NCI-H1694 (cell line): Measurements from ENCODE around the gene KIAA0232.

Experiments
- DNase-seq: peaks from one replicate; lab custom pipeline; 2025; lab: John Stamatoyannopoulos, UW

KIAA0232 gene

DNA sequence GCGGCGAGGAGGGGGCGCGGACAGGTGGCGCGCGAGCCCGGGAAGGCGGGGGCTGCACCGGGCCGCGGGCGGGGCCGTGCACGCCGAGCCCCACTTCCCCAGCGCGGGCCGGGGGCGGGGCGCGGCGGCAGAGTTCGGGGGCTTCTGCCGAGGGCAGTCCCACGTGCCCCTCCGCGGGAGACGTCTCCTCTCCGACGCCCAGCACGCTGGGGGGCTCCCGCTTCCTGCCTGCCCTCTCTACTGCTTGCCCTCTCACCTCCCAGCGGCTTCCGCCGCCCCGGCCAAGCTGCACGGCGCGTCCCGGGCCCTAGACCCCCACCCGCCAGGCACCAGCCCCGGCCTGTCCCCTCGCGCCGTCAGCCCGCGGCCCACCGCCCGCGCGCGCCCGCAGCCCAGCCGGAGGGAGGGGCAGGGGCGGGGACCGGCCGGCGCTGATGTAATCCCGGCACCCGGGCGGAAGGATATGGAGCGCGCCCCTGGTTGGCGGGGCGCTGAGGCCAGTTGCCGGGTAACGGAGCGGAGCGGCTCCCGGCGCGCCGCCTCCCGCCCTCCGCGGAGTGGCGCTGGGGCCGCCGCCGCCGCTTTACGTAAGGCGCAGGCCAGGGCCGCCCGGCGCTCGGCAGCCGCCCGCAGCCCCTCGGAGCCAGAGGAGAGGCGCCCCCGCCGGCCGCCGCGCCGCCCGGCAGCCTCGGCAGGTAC, at the start of gene KIAA0232:
KIAA0232 (plus strand) TSS at position 581 of the 699 bp plus-strand sequence. CDS start 41,727 bp downstream, outside the sequence.
- DNase-seq, result peak; percentile 55

GRCh38 chr4:6733358-6734164, 49.0 kb upstream of the KIAA0232 start:
- no peak for DNase-seq

GRCh38 chr4:6734165-6734786, 48.3 kb upstream of the KIAA0232 start:
- no peak for DNase-seq

DNA sequence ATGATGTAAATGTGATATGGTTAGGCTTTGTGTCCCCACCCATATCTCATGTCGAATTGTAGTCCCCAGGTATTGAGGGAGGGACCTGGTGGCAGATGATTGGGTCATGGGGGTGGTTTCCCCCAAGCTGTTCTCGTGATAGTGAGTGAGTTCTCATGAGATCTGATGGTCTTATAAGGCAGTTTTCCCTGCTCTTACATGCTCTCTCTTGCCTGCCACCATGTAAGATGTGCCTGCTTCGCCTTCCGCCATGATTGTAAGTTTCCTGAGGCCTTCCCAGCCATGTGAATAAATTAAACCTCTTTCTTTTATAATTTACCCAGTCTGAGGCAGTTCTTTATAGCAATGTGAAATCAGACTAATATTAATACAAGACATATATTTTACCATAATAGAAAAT, 42.6 kb upstream of the KIAA0232 start:
- DNase-seq, result no peak

GRCh38 chr4:6740347-6740746, 42.2 kb upstream of the KIAA0232 start:
- DNase-seq, result no peak

GRCh38 chr4:6742507-6742906, 40.0 kb upstream of the KIAA0232 start:
- no peak for DNase-seq

- DNase-seq, result no peak
Measured at GRCh38 chr4:6742989-6743388, 39.5 kb upstream of the KIAA0232 start.

GRCh38 chr4:6746721-6747293, 35.7 kb upstream of the KIAA0232 start:
- no peak for DNase-seq

DNA sequence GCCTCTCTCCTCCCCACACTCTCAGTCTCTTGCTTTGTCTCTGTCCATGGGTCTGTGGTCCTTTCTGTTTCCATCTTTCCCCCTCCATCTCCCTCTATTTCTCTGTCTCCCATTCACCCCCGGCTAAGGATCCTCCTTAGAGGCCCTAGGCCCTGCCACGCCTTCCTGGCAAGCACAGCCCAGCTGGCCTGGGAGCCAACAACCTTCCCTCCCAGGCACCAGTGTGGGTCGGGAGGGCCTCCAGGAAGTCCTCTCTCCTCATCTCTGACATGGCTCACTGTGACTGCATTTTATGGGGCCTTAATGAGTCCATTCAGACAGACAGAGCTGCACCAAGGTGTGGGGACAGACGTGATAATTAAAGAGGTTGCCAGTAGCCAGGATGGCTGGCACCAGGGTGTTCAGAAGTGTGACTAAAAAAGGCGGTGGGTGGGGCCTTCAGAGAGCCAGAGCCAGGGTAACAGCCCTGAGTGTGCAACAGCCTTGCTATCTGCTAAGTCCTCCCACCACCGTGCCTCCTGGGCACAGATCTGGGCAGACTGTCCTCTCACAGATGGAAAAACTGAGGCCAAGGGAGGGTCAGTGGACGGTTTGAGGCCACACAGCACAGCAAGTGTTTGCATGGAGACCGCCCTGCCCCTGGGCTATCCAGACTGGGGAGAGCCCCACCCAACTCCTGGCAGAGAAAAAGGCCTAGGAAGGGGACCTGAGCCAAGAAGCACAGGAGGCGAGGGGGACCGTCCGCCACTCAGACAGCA, 35.1 kb upstream of the KIAA0232 start:
- no peak for DNase-seq

DNA sequence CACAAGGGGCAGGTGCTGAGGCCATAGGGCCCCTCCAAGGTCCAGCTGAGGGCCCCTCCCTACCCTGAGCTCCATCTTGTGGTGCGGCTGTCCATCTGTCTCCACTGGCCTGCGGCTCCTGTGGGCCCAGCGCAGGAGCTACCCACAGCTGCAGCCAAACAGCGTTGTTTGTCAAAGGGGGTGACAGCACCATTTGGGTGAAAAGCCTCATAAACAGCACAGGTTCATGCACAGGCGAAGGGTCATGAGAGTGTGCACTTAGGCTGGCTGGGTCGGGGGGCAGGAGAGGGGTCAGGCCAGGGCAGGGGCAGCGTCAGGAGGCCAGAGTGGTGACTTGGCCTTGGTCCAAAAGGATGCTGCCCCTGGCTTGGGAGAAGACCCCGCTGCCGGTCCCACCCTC, 34.2 kb upstream of the KIAA0232 start:
- no peak for DNase-seq

GRCh38 chr4:6749340-6750171, 33.0 kb upstream of the KIAA0232 start:
- DNase-seq, result no peak

- no peak for DNase-seq
Measured at GRCh38 chr4:6750286-6751221, 32.0 kb upstream of the KIAA0232 start.

DNA sequence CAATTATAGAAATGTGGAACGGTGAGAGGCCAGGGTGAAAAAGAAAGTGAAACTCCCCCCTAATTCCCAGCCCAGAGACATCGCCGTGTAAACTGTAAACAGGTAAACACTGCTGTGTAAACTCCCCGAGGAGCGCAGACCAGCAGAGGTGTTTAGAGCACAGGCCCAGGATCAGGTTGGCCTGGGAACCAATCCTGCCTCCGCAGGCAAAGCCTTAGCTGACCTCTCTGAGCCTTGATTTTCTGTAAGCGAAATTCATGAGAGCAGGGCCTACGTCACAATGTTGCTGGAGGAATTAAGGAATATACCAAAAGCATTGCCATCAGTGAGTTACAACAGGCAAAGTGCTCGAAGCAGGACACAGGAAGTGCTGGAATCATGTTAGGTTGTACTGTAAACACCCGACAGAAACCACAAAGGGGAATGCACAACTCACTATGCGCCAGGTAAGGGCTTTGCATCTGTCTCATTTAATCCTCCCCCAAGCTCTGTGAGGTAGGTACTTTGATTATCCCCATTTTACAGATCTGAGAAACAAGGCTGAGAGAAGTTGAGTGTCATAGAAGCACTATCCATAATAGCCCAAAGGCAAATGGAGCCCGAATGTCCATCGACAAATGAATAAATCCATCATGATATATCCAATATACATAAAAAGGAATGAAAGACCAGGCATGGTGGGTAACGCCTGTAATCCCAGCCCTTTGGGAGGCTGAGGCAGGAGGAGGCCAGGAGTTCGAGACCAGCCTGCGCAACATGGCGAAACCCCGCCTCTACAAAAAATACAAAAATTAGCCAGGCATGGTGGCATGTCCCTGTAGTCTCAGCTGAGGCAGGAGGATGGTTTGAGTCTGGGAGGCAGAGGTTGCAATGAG, 30.7 kb upstream of the KIAA0232 start:
- DNase-seq, result no peak

- DNase-seq, result no peak
Measured at GRCh38 chr4:6752486-6752829, 30.1 kb upstream of the KIAA0232 start.

GRCh38 chr4:6753103-6753560, 29.4 kb upstream of the KIAA0232 start:
- no peak for DNase-seq

DNA sequence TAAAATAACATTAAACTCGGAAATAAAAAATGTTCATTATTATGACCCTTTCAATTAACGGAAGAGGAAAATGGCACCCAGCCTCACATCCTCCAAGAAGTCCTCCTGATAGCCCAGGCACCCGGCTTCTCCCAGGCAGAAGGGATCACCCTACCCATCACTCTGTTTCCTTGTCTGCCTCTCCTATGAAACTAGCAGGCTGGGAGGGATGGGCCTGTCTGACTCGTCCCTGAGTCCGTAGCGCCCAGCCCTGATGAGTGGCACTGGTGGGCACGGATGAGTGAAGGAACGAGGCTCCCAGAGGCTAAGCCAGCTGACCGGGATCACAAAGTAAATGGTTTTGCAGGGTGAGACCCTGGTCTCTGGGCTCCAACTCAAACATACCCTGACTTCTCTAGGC, 28.6 kb upstream of the KIAA0232 start:
- DNase-seq, result no peak

- no peak for DNase-seq
Measured at GRCh38 chr4:6754481-6755087, 27.9 kb upstream of the KIAA0232 start.

GRCh38 chr4:6755088-6755753, 27.3 kb upstream of the KIAA0232 start:
- no peak for DNase-seq
